Astrocyte of the spinal cord (primary cell): ENCODE data around the gene ZNF576.
"Not testable (repeated sequence)": the region's sequence is repeated elsewhere in the genome, so short reads cannot be mapped to it uniquely, and the experiment has no call there.

ENCODE experiments used
- DNase-seq: peaks from one replicate; pipeline ENCODE4 v3.0.0; 2011; ENCODE audit warnings: low read depth, low spot score
- H3K4me3 ChIP-seq: 2 replicates; pipeline ENCODE4 v1.5.1; 2011; ENCODE audit warnings: low read depth, mild to moderate bottlenecking, low read length, moderate library complexity
- in situ Hi-C: cut with HindIII; loops from 2 replicates; pipeline ENCODE4 v1.10.0; 2017; ENCODE audit warnings: low sequenced_read_pairs
- TF ChIP-seq, protein P1 (sequence below): IDR thresholded peaks from 2 replicates; pipeline ENCODE4 v1.5.1; 2012; ENCODE audit warnings: low read depth, mild to moderate bottlenecking, low read length, inconsistent platforms

The ZNF576 gene

DNA sequence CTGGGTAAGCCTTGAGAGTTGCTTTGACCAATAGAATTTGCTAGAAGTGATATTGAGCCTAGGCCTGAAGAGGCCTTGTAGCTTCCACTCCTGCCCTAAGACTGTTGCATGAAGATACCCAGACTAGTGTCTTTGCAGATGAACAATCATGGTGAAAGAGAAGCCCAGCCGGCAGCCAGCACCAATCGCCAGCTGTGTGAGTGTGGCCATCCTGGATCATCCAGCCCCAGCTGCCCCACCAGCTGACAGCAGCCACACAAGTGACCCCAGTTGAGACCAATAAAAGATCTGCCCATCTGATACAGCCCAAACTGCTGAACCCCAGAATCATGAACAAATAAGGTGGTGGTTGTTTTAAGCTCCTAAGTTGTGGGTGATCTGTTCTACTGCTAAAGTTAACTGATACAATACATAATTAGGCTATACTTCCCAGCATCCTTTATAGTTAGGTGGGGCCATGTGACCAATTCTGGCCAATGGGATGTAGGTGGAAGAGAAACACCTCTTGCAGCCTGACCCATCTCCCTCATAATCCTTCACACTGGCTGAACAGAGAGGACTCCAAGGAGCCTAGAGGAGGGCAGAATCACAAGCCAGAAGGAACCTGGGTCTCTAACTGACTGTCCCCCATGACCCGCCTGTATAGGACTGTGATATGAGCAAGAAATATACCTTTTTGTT lies 32.4 kb downstream of the ZNF576 start:
- TF ChIP-seq, protein P1, sequence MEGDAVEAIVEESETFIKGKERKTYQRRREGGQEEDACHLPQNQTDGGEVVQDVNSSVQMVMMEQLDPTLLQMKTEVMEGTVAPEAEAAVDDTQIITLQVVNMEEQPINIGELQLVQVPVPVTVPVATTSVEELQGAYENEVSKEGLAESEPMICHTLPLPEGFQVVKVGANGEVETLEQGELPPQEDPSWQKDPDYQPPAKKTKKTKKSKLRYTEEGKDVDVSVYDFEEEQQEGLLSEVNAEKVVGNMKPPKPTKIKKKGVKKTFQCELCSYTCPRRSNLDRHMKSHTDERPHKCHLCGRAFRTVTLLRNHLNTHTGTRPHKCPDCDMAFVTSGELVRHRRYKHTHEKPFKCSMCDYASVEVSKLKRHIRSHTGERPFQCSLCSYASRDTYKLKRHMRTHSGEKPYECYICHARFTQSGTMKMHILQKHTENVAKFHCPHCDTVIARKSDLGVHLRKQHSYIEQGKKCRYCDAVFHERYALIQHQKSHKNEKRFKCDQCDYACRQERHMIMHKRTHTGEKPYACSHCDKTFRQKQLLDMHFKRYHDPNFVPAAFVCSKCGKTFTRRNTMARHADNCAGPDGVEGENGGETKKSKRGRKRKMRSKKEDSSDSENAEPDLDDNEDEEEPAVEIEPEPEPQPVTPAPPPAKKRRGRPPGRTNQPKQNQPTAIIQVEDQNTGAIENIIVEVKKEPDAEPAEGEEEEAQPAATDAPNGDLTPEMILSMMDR = no peak
- in situ Hi-C loops = no loop called here
- no peak overlapping the region for H3K4me3 ChIP-seq
- no peak for DNase-seq

GRCh38 chr19:43631491-43631890 lies 35.1 kb downstream of the ZNF576 start:
- H3K4me3 ChIP-seq = no peak overlapping the region
- in situ Hi-C loops = no loop called here
- DNase-seq = no peak
- TF ChIP-seq, protein P1 = no peak

GRCh38 chr19:43633520-43633919 lies 37.1 kb downstream of the ZNF576 start:
- TF ChIP-seq, protein P1 = no peak
- no peak for DNase-seq
- in situ Hi-C loops = no loop called here
- no peak overlapping the region for H3K4me3 ChIP-seq

DNA sequence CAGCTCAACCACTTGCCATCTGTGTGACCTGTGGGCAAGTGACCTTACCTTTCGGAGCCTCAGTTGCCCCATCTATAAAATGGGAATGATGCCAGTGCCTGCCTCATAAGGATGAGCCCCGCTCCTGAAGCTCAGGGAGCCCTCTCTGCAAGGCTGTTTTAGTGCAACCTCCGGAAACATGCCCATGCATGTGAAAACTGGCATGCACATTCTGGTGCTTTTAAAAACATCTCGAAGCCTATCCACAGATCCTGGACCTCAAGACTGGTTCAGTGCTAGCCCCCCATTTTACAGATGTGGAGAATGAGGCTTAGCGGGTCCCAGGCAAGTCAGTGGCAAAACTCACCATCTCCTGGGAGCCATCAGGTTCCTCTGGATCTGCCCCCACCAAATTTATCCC lies 37.7 kb downstream of the ZNF576 start:
- TF ChIP-seq, protein P1 = no peak
- no peak for DNase-seq
- in situ Hi-C loops = no loop called here
- H3K4me3 ChIP-seq = no peak overlapping the region

DNA sequence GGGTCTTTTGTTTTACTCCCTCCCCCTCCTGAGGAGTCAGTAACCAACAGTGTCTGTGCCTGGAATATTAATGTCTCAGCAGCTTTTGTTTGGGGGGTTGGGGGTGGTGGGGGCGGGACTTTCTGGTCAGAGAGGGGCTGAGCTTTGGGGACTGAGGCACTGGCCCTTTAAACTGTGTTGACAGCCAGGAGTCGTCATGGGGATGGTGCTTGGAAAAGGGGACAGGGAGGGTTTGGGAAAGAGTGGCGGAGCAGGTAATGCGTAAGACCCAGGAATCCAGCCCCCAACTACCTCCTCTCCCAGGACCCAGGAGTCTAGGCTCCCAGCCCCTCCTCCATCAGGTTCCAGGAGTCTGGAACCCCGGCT lies 38.1 kb downstream of the ZNF576 start:
- no peak for DNase-seq
- in situ Hi-C loops = no loop called here
- H3K4me3 ChIP-seq = no peak overlapping the region
- TF ChIP-seq, protein P1 = no peak

- H3K4me3 ChIP-seq = no peak overlapping the region
- in situ Hi-C loops = no loop called here
- no peak for DNase-seq
- TF ChIP-seq, protein P1 = no peak
Measured at GRCh38 chr19:43634872-43635560, 38.6 kb downstream of the ZNF576 start.

- in situ Hi-C loops, DNase-seq, H3K4me3 ChIP-seq: not testable (repeated sequence)
Measured at GRCh38 chr19:43635561-43635940, 39.2 kb downstream of the ZNF576 start.
